ENCODE data around the gene FBXO7. TPM values are rescaled to one million over a fixed set of nuclear protein-coding genes. Genes with fewer than 3 reads are reported as not detected.

FBXO7 gene
- 101 and 103 TPM in 2 replicates for total RNA-seq

GRCh38 chr22:32474635-32475467 is at the start of gene FBXO7:
Gene FBXO7, plus strand, starts transcription at chr22:32474811. Its CDS starts 192 bp downstream, at chr22:32475003.
- intact Hi-C loops (cut with micrococcal nuclease), result loop anchor here (1.0 to 10.0 kb wide), 4 partner anchors 268 to 810 kb away; partner anchors contain the start of genes PISD, RFPL2 and YWHAH

- intact Hi-C loops (cut with micrococcal nuclease), result no loop called here
Observed at GRCh38 chr22:32426881-32427280, 47.7 kb upstream of the FBXO7 start.

- intact Hi-C loops (cut with micrococcal nuclease), result no loop called here
Observed at GRCh38 chr22:32430352-32430751, 44.3 kb upstream of the FBXO7 start.

GRCh38 chr22:32444068-32444467 is 30.5 kb upstream of the FBXO7 start:
- intact Hi-C loops (cut with micrococcal nuclease), result no loop called here

- intact Hi-C loops (cut with micrococcal nuclease), result no loop called here
Observed at GRCh38 chr22:32446321-32446720, 28.3 kb upstream of the FBXO7 start.

GRCh38 chr22:32448980-32449379 is 25.6 kb upstream of the FBXO7 start:
- intact Hi-C loops (cut with micrococcal nuclease), result no loop called here

GRCh38 chr22:32457031-32457430 is 17.6 kb upstream of the FBXO7 start:
- intact Hi-C loops (cut with micrococcal nuclease), result no loop called here

GRCh38 chr22:32462452-32462851 is 12.2 kb upstream of the FBXO7 start:
- intact Hi-C loops (cut with micrococcal nuclease), result no loop called here

GRCh38 chr22:32465661-32466060 is 8.9 kb upstream of the FBXO7 start:
- intact Hi-C loops (cut with micrococcal nuclease), result no loop called here

- intact Hi-C loops (cut with micrococcal nuclease), result no loop called here
Observed at GRCh38 chr22:32466496-32466895, 8.1 kb upstream of the FBXO7 start.

GRCh38 chr22:32469799-32470212 is 4.8 kb upstream of the FBXO7 start:
- intact Hi-C loops (cut with micrococcal nuclease), result loop anchor here (5.0 to 10.0 kb wide), 2 partner anchors 263 to 805 kb away; partner anchors contain the start of genes PISD and RFPL2

GRCh38 chr22:32473388-32473952 is 1.1 kb upstream of the FBXO7 start:
- intact Hi-C loops (cut with micrococcal nuclease), result loop anchor here (1.0 to 10.0 kb wide), 4 partner anchors 61 to 809 kb away; partner anchors contain the start of genes PISD, RFPL2 and RTCB

- intact Hi-C loops (cut with micrococcal nuclease), result loop anchor here (2.0 to 10.0 kb wide), 2 partner anchors 499 to 811 kb away; partner anchors contain the start of gene PISD
Observed at GRCh38 chr22:32475468-32476010, 928 bp downstream of the FBXO7 start.

GRCh38 chr22:32476281-32477195 is 1.9 kb downstream of the FBXO7 start:
- intact Hi-C loops (cut with micrococcal nuclease), result loop anchor here (10.0 kb wide), 1 partner anchor 812 kb away; the partner anchor contains the start of gene PISD

GRCh38 chr22:32477596-32477995 is 3.0 kb downstream of the FBXO7 start:
- intact Hi-C loops (cut with micrococcal nuclease), result loop anchor here (10.0 kb wide), 1 partner anchor 813 kb away; the partner anchor contains the start of gene PISD

GRCh38 chr22:32478552-32478951 is 3.9 kb downstream of the FBXO7 start:
- intact Hi-C loops (cut with micrococcal nuclease), result loop anchor here (10.0 kb wide), 1 partner anchor 814 kb away; the partner anchor contains the start of gene PISD

GRCh38 chr22:32478994-32479393 is 4.4 kb downstream of the FBXO7 start:
- intact Hi-C loops (cut with micrococcal nuclease), result loop anchor here (10.0 kb wide), 1 partner anchor 814 kb away; the partner anchor contains the start of gene PISD

- intact Hi-C loops (cut with micrococcal nuclease), result no loop called here
Observed at GRCh38 chr22:32480238-32480637, 5.6 kb downstream of the FBXO7 start.

GRCh38 chr22:32482708-32483107 is 8.1 kb downstream of the FBXO7 start:
- intact Hi-C loops (cut with micrococcal nuclease), result no loop called here

- intact Hi-C loops (cut with micrococcal nuclease), result no loop called here
Observed at GRCh38 chr22:32486656-32487390, 12.2 kb downstream of the FBXO7 start.

Data from T-helper 2 cell treated with Interferon-gamma antibody and Interleukin-4, amounts not matched to agents 100 ng/mL and 5 ng/mL, for 36 hours (primary cell).